GM23338 (cell line): Measurements from ENCODE around the gene LMOD3.

Source experiments
- CREB1 ChIP-seq: fragments of 250-450 bp; sonication (Bioruptor Pico); IDR thresholded peaks from 2 replicates; pipeline ENCODE4 v1.5.0; 2020; ENCODE audit warnings: low read depth, mild to moderate bottlenecking, moderate library complexity
- EZH2 ChIP-seq: fragments of 200-600 bp; sonication (generic); IDR thresholded peaks from one replicate; pipeline ENCODE4 v1.8.0; 2017; ENCODE audit warnings: antibody characterized with exemption, mild to moderate bottlenecking, low read depth; ENCODE audit not compliant: unreplicated experiment
- EZH2phosphoT487 ChIP-seq: fragments of 200-600 bp; sonication (generic); IDR thresholded peaks from one replicate; pipeline ENCODE4 v1.8.1; 2018; ENCODE audit warnings: antibody characterized with exemption; ENCODE audit not compliant: unreplicated experiment
- POLR2AphosphoS5 ChIP-seq: IDR thresholded peaks from 2 replicates; pipeline ENCODE4 v1.6.1; 2016; ENCODE audit warnings: antibody characterized with exemption, low read depth
- REST ChIP-seq: IDR thresholded peaks from one replicate; pipeline ENCODE4 v1.6.1; 2018; ENCODE audit warnings: antibody characterized with exemption; ENCODE audit not compliant: unreplicated experiment
- STAT1 ChIP-seq: IDR thresholded peaks from one replicate; pipeline ENCODE4 v1.6.1; 2016; ENCODE audit warnings: antibody characterized with exemption; ENCODE audit not compliant: unreplicated experiment
- TF ChIP-seq, protein P1 (sequence below), 2 experiments: fragments of 200-600 bp in 1 of 2; sonication (generic) in 1 of 2; conservative IDR thresholded peaks; 2 replicates each; pipeline versions ENCODE4 v1.5.1 to v1.6.1; 2016 to 2017; ENCODE audit warnings: antibody characterized with exemption in 2 of 2, low read depth in 2 of 2, mild to moderate bottlenecking in 2 of 2, moderate library complexity in 1 of 2
- TF ChIP-seq, protein P2 (sequence below): IDR thresholded peaks from 2 replicates; pipeline ENCODE4 v1.6.1; 2016; ENCODE audit warnings: antibody characterized with exemption

- TF ChIP-seq POLR2AphosphoS5 (no peak), EZH2phosphoT487 (no peak), STAT1 (no peak), REST (no peak), CREB1 (CRISPR knock-in tag) (no peak), EZH2 (no peak)
- TF ChIP-seq, protein P1, sequence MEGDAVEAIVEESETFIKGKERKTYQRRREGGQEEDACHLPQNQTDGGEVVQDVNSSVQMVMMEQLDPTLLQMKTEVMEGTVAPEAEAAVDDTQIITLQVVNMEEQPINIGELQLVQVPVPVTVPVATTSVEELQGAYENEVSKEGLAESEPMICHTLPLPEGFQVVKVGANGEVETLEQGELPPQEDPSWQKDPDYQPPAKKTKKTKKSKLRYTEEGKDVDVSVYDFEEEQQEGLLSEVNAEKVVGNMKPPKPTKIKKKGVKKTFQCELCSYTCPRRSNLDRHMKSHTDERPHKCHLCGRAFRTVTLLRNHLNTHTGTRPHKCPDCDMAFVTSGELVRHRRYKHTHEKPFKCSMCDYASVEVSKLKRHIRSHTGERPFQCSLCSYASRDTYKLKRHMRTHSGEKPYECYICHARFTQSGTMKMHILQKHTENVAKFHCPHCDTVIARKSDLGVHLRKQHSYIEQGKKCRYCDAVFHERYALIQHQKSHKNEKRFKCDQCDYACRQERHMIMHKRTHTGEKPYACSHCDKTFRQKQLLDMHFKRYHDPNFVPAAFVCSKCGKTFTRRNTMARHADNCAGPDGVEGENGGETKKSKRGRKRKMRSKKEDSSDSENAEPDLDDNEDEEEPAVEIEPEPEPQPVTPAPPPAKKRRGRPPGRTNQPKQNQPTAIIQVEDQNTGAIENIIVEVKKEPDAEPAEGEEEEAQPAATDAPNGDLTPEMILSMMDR (conservative IDR thresholded peaks at IDR 0.05; ENCODE audit: low read depth in 2 of 2), result no peak
- TF ChIP-seq, protein P2, sequence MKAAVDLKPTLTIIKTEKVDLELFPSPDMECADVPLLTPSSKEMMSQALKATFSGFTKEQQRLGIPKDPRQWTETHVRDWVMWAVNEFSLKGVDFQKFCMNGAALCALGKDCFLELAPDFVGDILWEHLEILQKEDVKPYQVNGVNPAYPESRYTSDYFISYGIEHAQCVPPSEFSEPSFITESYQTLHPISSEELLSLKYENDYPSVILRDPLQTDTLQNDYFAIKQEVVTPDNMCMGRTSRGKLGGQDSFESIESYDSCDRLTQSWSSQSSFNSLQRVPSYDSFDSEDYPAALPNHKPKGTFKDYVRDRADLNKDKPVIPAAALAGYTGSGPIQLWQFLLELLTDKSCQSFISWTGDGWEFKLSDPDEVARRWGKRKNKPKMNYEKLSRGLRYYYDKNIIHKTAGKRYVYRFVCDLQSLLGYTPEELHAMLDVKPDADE, result no peak
Observed at GRCh38 chr3:69058180-69058946, 64.0 kb downstream of the LMOD3 start.
